Hematopoietic multipotent progenitor cell (in vitro differentiated cells): Measurements from ENCODE around the gene CERT1. TPM values are rescaled to one million over a fixed set of nuclear protein-coding genes. Genes with fewer than 3 reads are reported as not detected.

Experiments
- small RNA-seq: library from RNA; depleted of rRNA; stranded (forward); fragments of <200 nt; gene quantifications from one replicate; pipeline ENCODE3, GENCODE V24; 2012
- total RNA-seq: library from RNA; depleted of rRNA; stranded (reverse); fragments of >200 nt; gene quantifications from one replicate; pipeline ENCODE4 v1.2.3, GENCODE V29; 2012

Gene CERT1
- total RNA-seq, 1 donor = 14.0 TPM

Small RNA genes lying within 50 kb of the gene (small RNA-seq; reads per million reads assigned to genes)
- gene RNU7-175P = not detected

Other genes starting within 250 kb of the CERT1 start
- 23.4 TPM for gene HMGCR, start 174.4 kb downstream of the CERT1 start, total RNA-seq
- 11.0 TPM for gene POLK, start 262 bp upstream of the CERT1 start, total RNA-seq
- under 0.01 TPM for gene ANKDD1B, start 99.8 kb upstream of the CERT1 start, total RNA-seq
- gene POC5, start 205.8 kb upstream of the CERT1 start, total RNA-seq = 11.8 TPM